SK-N-SH treated with all-trans-retinoic acid at 6 μM for 48 hours (cell line): Measurements from ENCODE around the gene ACADVL.
A peak's percentile ranks its signal among the peaks of the same experiment; 100 is the strongest.

Experiments
- ATAC-seq: fragments of 200-7000 bp; cut with Tn5 transposase; 3 replicates; pipeline ENCODE4 v1.9.1; 2020; ENCODE audit warnings: mild to moderate bottlenecking, moderate library complexity
- ARNTL ChIP-seq: fragments of 450-650 bp; formaldehyde crosslinking; IDR thresholded peaks from 2 replicates; pipeline ENCODE4 v1.5.0; 2020; ENCODE audit warnings: low read depth, mild to moderate bottlenecking, moderate library complexity, borderline replicate concordance
- BACH2 ChIP-seq: fragments of 250-450 bp; sonication (Bioruptor Pico); IDR thresholded peaks from 2 replicates; pipeline ENCODE4 v1.9.0; 2021; ENCODE audit warnings: mild to moderate bottlenecking, borderline replicate concordance
- CSDC2 ChIP-seq: fragments of 250-450 bp; sonication (Bioruptor Pico); IDR thresholded peaks from 2 replicates; pipeline ENCODE4 v1.5.0; 2020; ENCODE audit warnings: mild to moderate bottlenecking, moderate library complexity
- ESRRG ChIP-seq: fragments of 250-450 bp; sonication (Bioruptor Pico); IDR thresholded peaks from 2 replicates; pipeline ENCODE4 v1.6.1; 2021; ENCODE audit warnings: mild to moderate bottlenecking
- GLIS3 ChIP-seq: fragments of 250-450 bp; sonication (Bioruptor Pico); IDR thresholded peaks from 2 replicates; pipeline ENCODE4 v1.5.0; 2020; ENCODE audit warnings: mild to moderate bottlenecking, moderate library complexity
- ISL1 ChIP-seq: fragments of 250-450 bp; sonication (Bioruptor Pico); IDR thresholded peaks from 2 replicates; pipeline ENCODE4 v2.1.2; 2022; ENCODE audit warnings: mild to moderate bottlenecking, moderate library complexity
- OSR1 ChIP-seq: fragments of 250-450 bp; sonication (Bioruptor Pico); IDR thresholded peaks from 2 replicates; pipeline ENCODE4 v1.8.0; 2022; ENCODE audit warnings: moderate library complexity, mild to moderate bottlenecking, inconsistent platforms
- PATZ1 ChIP-seq: fragments of 250-450 bp; sonication (Bioruptor Pico); IDR thresholded peaks from 2 replicates; pipeline ENCODE4 v1.8.0; 2020; ENCODE audit warnings: mild to moderate bottlenecking, moderate library complexity, borderline replicate concordance
- POU6F1 ChIP-seq: fragments of 250-450 bp; sonication (Bioruptor Pico); IDR thresholded peaks from 2 replicates; pipeline ENCODE4 v1.8.0; 2021; ENCODE audit warnings: low read depth, mild to moderate bottlenecking, moderate library complexity, borderline replicate concordance
- PPARA ChIP-seq: fragments of 250-450 bp; sonication (Bioruptor Pico); IDR thresholded peaks from 2 replicates; pipeline ENCODE4 v1.5.0; 2020; ENCODE audit warnings: mild to moderate bottlenecking, borderline replicate concordance
- RARB ChIP-seq: fragments of 250-450 bp; sonication (Bioruptor Pico); IDR thresholded peaks from 2 replicates; pipeline ENCODE4 v1.8.0; 2021; ENCODE audit warnings: mild to moderate bottlenecking, moderate library complexity
- SNAI2 ChIP-seq: fragments of 250-450 bp; sonication (Bioruptor Pico); IDR thresholded peaks from 2 replicates; pipeline ENCODE4 v1.5.0; 2020; ENCODE audit warnings: mild to moderate bottlenecking, moderate library complexity
- TCF4 ChIP-seq: fragments of 250-450 bp; sonication (Bioruptor Pico); IDR thresholded peaks from 2 replicates; pipeline ENCODE4 v1.8.0; 2021; ENCODE audit warnings: mild to moderate bottlenecking, moderate library complexity, borderline replicate concordance
- TOX ChIP-seq: fragments of 250-450 bp; sonication (Bioruptor Pico); IDR thresholded peaks from 2 replicates; pipeline ENCODE4 v1.8.0; 2021; ENCODE audit warnings: mild to moderate bottlenecking, moderate library complexity, borderline replicate concordance
- TSHZ2 ChIP-seq: fragments of 250-450 bp; sonication (Bioruptor Pico); IDR thresholded peaks from 2 replicates; pipeline ENCODE4 v1.5.0; 2020; ENCODE audit warnings: mild to moderate bottlenecking, moderate library complexity
- ZC3H10 ChIP-seq: fragments of 250-450 bp; sonication (Bioruptor Pico); IDR thresholded peaks from 2 replicates; pipeline ENCODE4 v1.5.1; 2021; ENCODE audit warnings: mild to moderate bottlenecking, moderate library complexity
- ZFP3 ChIP-seq: fragments of 250-450 bp; sonication (Bioruptor Pico); IDR thresholded peaks from 2 replicates; pipeline ENCODE4 v1.5.0; 2020; ENCODE audit warnings: mild to moderate bottlenecking, moderate library complexity
- ZFP30 ChIP-seq: fragments of 450-650 bp; formaldehyde crosslinking; IDR thresholded peaks from 2 replicates; pipeline ENCODE4 v1.5.0; 2022; ENCODE audit warnings: mild to moderate bottlenecking, moderate library complexity
- ZNF565 ChIP-seq: fragments of 450-650 bp; formaldehyde crosslinking; conservative IDR thresholded peaks from 2 replicates; pipeline ENCODE4 v1.5.0; 2020; ENCODE audit warnings: low read depth, mild to moderate bottlenecking, moderate library complexity
- ZNF8 ChIP-seq: fragments of 450-650 bp; formaldehyde crosslinking; IDR thresholded peaks from 2 replicates; pipeline ENCODE4 v1.5.0; 2020; ENCODE audit warnings: mild to moderate bottlenecking, moderate library complexity
- TF ChIP-seq, protein P1 (sequence below): fragments of 250-450 bp; sonication (Bioruptor Pico); IDR thresholded peaks from 2 replicates; pipeline ENCODE4 v1.5.1; 2021; ENCODE audit warnings: mild to moderate bottlenecking, moderate library complexity
- TF ChIP-seq, protein P2 (sequence below): fragments of 250-450 bp; sonication (Bioruptor Pico); IDR thresholded peaks from 2 replicates; pipeline ENCODE4 v1.5.1; 2020; ENCODE audit warnings: low read depth, mild to moderate bottlenecking, moderate library complexity

ACADVL gene

GRCh38 chr17:7218758-7219157 lies 980 bp upstream of the ACADVL start:
- ATAC-seq: no peak
- no peak for TF ChIP-seq ZNF8
- TF ChIP-seq, protein P1, sequence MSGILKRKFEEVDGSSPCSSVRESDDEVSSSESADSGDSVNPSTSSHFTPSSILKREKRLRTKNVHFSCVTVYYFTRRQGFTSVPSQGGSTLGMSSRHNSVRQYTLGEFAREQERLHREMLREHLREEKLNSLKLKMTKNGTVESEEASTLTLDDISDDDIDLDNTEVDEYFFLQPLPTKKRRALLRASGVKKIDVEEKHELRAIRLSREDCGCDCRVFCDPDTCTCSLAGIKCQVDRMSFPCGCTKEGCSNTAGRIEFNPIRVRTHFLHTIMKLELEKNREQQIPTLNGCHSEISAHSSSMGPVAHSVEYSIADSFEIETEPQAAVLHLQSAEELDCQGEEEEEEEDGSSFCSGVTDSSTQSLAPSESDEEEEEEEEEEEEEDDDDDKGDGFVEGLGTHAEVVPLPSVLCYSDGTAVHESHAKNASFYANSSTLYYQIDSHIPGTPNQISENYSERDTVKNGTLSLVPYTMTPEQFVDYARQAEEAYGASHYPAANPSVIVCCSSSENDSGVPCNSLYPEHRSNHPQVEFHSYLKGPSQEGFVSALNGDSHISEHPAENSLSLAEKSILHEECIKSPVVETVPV (CRISPR knock-in tag): no peak
- no peak for TF ChIP-seq SNAI2
- no peak for TF ChIP-seq ISL1 (CRISPR knock-in tag)
- TF ChIP-seq CSDC2 (CRISPR knock-in tag): no peak
- TF ChIP-seq ESRRG: no peak
- no peak for TF ChIP-seq ARNTL
- TF ChIP-seq, protein P2, sequence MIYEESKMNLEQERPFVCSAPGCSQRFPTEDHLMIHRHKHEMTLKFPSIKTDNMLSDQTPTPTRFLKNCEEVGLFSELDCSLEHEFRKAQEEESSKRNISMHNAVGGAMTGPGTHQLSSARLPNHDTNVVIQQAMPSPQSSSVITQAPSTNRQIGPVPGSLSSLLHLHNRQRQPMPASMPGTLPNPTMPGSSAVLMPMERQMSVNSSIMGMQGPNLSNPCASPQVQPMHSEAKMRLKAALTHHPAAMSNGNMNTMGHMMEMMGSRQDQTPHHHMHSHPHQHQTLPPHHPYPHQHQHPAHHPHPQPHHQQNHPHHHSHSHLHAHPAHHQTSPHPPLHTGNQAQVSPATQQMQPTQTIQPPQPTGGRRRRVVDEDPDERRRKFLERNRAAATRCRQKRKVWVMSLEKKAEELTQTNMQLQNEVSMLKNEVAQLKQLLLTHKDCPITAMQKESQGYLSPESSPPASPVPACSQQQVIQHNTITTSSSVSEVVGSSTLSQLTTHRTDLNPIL (CRISPR knock-in tag): no peak
- no peak for TF ChIP-seq TOX (CRISPR knock-in tag)
- TF ChIP-seq ZNF565 (CRISPR knock-in tag): no peak
- TF ChIP-seq POU6F1 (CRISPR knock-in tag): no peak
- no peak for TF ChIP-seq PATZ1
- no peak for TF ChIP-seq ZC3H10 (CRISPR knock-in tag)
- no peak for TF ChIP-seq ZFP3 (CRISPR knock-in tag)
- TF ChIP-seq TCF4 (CRISPR knock-in tag): no peak
- TF ChIP-seq PPARA (CRISPR knock-in tag): no peak
- no peak for TF ChIP-seq OSR1 (CRISPR knock-in tag)
- TF ChIP-seq BACH2 (CRISPR knock-in tag): no peak
- no peak for TF ChIP-seq GLIS3 (CRISPR knock-in tag)

DNA sequence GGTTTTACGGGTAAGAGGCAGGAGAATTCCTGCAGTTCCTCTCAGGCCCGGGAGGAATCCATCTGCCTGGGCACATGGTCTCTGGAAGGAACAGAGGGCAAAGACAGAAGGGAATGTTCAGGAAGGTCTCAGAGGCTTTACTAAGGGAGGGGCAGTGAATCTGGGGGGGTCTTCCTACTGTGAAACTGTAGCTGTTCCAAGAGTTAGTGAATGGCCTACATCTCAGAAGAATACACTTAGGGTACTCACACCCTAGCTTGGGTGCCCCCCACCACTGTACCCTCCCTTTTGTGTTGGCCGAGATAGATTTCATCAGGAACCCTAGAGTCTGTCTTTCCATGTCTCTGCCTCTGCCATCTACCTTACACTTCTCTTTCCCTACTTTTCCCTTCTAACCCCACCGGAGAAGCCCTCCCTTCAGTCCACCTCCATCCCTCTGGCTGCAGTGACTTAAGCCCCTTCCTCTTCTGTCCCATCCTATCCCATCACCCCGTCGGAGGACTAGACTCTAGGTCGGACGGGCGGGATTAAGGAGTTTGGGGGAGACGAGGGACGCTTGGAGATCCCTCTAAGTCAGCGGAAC lies 418 bp upstream of the ACADVL start:
- no peak for ATAC-seq
- TF ChIP-seq PATZ1 (0 out of 2 replicates have a peak, but pooled peaks have one; percentile 26), ZFP3 (CRISPR knock-in tag) (no peak), TSHZ2 (CRISPR knock-in tag) (0 out of 2 replicates have a peak, but pooled peaks have one; percentile 19), RARB (CRISPR knock-in tag) (0 out of 2 replicates have a peak, but pooled peaks have one; percentile 59), ZFP30 (CRISPR knock-in tag) (no peak)
